NCI-H2029 treated with DMSO at 0.1 percent for 48 hours (cell line): ENCODE measurements around the gene MSTN.

Experiments used
- DNase-seq: peaks from one replicate; lab custom pipeline; 2025; lab: John Stamatoyannopoulos, UW

Gene MSTN

DNA sequence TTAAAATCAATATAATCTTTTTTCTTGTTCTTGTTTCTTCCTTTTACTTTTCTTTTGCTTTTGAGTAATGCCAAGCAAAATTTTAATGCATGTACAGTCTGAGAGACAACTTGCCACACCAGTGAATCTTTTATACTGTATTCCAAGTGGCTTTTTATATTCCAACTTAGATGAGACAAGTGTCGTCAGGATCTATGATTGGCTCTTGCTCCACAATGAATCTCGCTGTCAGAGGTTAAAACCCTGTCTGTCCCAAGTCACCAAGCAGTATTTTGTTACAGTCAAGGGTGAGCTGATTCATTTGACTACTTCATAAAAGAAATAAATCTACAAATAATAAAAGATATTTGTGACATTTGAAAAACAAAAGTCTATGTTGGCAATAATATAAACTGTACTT is at the start of gene MSTN:
MSTN (minus strand) TSS at position 129 of the 400 bp plus-strand sequence. CDS start 133 bp downstream, outside the sequence.
- no peak for DNase-seq

DNA sequence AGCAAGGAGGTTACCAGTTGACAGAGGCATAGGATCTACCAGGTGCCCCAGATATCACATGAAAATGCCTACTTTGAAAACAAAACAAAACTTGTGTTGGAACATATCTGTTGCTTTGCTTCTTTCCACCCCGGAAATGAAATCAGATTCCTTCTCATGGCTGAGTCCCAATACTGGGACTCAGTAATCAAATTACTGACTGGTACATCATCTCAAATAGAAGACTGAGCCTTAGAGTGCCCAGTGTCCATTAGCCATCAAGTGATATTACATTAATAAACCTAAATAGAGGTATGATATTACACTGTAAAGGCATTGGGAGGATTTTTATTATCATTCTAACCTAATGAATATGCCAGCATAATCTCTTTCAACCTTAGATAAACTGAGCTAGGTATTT is 48.6 kb upstream of the MSTN start:
- DNase-seq, result no peak

DNA sequence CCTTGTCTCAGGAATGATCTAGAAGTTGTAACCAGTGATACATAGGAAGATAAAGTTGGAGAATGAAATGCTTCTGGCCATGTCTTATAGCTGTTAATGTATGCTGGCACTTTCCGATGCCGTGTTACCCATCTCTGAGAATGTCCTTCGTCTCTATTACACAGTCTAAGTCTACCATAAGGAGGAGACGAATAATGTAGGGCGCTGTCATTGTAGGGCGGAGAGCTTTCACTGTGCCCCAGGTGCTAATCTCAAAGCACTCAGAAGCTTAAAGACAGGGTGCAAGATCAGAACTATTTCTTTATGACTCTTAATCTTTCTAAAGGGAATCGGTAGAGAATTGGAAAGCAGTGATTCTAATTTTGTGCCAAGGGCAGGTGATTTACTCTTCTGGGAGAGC is 48.2 kb upstream of the MSTN start:
- DNase-seq, result no peak

DNA sequence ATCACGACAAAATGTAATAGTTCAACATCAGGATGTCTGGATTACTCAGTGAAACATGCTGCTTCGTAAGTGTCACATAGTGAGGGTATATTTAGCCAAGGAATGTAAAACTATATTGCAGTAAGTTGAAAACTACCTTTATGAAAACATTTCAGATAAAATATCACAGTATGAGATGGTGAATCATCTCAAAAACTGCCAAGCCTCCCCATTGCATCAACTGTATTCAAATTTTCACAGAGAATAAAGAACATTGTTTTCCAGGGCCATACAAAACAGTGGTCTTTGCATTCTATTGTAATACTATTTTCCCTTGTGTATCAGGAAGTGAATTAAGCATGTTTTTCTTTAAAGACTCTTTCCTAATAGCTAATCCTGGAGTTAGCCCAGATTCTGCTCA is 47.6 kb upstream of the MSTN start:
- DNase-seq, result no peak

DNA sequence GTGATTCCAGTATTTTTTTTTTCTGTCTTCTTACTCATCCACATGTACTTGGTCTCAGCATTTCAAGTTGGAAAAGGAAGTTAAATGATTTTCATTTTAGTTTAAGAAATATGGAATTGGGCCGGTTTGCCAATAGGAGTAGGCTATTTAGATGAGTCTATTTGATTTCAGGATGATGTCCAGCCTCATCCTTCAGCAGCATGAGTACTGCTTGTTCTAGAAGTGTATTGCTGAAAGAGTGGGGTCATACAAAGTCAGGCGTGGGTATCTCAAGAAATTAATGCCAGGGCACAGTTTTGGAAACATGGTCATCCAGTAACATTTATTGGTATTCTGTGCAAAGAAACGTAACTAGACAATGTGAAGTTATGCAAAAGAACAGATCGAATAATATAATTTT is 44.9 kb upstream of the MSTN start:
- DNase-seq, result no peak

DNA sequence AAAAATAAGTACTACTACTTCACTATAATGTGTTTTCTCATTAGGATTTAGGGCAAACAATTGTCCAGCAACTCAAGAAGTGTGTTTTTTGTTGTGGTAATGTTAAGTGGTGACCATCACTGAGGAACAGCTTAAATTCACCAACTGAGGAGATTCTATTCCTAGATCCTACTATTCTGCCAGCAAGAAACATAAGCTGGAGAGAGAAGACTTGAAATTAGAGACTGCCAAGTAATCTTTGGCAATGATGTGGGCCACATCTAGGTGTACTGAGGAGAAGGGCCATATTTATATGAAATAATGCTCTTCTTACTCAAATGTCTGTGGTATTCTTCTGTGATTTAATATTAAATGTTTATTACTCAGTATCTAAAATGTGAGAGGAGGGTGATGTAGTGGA is 44.3 kb upstream of the MSTN start:
- no peak for DNase-seq

DNA sequence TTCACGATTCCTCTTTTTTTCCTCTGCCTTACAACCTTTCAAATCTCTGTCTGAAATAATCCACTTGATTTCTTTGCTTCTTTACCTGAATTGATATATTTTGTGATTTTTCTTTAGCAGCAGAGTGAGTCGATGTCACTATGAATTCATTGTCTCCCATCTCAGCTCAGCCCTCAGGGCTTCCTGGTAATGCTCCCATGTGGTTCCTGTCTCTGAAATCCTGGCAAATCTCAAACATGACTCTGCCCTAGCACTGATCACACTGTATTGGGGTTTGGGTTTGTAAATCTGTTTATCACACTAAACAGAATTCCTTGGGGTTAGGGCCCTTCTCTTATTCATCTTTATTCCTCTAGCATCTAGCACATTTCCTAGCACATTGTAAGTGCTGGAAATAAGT is 43.0 kb upstream of the MSTN start:
- no peak for DNase-seq

DNA sequence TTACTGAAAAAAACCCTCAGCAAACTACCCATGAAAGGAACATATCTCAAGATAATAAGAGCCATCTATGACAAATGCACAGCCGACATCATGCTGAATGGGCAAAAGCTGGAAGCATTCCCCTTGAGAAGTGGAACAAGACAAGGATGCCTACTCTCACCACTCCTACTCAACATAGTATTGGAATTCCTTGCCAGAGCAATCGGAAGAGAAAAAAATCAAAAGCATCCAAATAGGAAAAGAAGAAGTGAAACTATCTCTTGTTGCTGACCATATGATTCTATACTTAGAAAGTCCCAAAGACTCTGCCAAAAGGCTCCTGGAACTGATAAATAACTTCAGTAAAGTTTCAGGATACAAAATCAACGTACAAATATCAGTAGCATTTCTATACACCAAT is 40.6 kb upstream of the MSTN start:
- no peak for DNase-seq

DNA sequence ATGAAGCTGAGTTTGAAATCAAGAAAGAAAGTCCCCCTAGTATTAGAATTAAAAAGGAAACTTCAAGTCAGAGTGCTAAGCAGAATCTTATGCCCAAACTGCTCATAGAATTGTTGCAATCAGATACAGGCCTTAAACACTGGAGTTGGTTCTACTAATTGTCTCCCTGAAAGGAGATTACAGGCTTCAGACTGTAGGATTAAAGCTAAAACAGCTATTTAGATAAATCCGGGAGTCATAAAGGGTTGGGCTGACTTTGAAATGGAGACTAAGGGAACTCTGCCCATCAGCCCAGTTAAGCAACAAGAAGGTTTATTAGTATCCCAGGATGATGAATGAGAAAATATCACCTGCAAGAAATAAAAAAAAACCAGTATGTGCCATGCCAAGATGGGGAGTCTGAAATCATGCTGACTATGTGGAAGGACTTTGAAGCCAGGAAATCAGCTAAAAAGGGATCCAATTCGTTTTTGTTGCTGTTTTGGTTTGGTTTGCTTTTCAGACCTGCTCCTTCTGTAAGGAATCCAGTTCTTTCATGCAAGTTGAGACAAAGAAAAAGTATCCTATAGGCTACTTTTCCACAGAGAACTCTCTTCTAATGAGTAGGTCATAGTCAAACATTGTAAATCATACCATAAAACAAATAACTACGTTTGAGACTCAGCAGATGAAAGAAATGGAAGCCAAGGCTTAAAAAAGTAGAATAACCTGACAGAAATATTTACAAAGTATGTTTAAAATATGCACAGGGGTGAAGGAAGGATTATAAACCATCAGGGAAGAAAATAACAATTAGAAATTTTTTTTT is 37.6 kb upstream of the MSTN start:
- no peak for DNase-seq

DNA sequence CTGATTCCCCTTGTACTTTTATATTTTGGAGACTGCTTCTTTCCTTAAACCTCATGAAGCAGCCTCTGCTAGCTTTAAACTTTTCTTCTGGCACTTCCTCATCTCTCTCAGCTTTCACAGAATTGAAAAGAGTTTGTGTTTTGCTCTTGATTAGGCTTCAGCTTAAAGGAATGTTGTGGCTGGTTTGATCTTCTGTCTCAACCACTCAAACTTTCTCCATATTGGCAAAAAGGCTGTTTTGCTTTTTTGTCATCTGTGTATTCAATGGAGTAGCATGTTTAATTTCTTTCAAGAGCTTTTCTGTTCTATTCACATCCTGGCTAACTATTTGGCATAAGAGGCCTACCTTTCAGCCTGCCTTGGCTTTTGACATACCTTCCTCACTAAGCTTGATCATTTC is 36.3 kb upstream of the MSTN start:
- DNase-seq, result no peak

DNA sequence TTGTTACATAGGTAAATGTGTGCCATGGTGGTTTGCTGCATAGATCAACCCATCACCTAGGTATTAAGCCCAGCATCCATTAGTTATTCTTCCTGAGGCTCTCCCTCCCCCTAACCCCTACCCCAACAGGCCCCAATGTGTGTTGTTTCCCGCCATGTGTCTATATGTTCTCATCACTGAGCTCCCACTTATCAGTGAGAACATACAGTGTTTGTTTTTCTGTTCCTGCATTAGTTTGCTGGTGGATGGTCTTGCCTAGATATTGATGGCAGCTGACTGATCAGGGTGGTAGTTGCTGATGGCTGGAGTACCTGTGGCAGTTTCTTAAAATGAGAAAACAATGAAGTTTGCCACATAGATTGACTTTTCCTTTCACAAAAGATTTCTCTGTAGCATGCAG is 34.6 kb upstream of the MSTN start:
- no peak for DNase-seq

DNA sequence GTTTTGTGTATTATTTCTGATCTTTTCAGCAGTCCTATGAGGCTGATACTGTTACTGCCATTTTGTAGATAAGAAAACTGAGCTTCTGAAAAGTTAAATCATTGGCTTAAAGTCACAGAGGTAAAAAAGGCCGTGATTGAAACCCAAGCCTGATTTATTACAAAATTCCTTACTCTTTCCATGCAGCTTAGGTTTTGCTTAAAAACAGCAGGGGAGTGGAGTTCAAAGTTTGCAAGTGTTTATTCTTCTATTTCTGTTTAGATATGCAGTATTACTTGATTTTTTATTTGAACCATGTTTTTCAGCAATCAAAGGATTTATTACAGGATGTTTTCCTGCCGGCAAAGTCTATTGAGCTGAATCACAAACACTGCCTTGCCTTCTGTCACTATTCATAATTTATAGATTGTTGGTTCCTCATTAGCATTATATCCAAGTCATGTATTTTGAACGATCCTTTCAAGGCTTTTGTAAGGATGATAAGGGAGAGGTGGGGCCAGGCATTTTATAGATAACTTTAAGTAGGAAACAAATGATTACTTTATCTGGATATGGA is 31.9 kb upstream of the MSTN start:
- no peak for DNase-seq

DNA sequence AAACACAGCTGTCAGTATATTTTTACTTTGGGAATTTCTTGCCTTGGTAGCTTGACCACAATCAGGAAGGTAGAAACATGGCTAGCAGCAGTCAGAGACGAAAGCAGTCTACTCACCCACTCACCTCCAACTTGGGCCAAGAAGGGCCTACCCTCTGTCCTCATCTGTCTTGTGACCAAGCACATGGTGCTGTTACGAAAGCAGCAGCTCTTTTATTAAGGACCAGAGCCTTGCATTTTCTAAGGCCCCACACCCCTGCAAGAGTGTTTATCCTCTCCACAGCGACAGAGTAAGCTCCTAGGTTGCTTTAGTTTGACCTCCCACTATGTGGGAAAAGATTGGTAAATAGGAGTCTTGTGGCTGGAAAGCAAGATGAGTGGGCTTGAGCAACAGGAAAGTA is 31.3 kb upstream of the MSTN start:
- no peak for DNase-seq

DNA sequence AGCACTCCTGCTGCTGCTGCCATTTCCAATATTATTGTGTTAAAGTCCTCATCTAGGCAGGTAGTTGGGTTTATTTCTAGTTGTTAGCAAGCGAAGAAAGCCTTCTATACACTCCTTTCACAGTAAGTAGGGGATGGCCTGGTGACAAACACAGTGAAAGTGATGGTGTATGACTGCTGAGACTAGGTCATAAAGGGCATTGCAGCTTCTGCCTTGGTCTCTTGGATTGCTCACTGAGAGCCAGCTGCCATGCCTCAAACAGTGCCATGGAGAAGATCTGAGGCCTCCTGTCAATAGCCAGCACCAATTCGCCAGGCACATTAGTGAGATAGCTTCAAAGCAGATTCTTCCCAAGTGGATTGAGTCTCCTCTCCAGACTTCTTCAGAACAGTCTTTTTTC is 27.6 kb upstream of the MSTN start:
- no peak for DNase-seq

DNA sequence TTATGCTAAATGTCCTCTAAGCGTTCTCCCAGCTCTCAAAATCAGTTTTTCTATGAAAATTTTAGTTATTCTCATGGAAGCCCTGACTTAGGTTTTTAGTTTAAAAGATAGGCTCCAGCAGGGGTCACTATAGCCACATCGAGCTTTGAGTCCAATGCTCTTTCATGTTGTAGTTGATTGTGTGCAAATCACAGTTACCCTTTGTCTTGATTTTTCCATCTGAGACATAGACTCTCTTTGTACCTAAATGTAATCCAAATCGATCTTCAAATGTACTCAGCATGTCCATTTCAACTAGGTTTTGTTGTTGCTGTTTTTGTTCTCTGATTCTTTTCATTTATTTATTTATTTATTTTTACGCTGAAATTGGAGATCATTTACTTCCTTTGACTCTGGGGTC is 26.4 kb upstream of the MSTN start:
- DNase-seq, result peak; percentile 22

DNA sequence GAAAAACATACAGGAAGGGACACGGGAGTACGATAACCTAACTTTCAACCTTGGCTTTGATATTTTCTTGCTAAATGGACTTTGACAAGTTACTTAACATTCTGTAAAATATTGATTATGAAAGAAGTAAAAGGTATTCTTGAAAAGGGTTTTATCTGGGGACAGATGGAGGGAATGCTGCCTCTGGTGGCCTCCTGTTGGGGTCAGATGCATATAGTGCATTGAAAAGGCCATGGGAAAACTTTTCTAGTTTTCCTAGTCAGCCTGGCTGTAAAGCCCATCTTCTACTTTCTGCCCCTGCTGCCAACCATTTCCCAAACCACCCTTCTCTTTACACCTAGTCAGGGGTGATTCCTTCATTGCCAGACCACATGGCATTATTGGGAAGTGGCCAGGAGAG is 22.2 kb upstream of the MSTN start:
- DNase-seq, result no peak

DNA sequence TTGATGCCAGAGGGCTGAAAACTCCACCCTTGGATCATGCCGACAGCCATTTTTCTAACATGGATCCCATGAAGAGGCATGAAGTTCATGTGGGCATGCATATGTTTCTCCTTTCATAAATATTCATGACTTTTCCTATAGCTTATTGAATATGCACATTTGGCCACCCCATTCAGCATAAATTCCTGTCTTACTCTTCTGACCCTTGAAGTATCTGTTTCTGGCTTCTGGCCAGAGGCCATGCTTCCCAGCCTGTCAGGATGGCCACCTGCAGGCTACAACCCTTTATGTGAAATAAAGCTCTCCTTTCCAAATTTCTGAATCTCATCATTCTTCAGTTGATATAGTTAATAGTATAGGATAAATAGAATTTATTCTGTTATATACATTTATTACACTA is 19.6 kb upstream of the MSTN start:
- no peak for DNase-seq

DNA sequence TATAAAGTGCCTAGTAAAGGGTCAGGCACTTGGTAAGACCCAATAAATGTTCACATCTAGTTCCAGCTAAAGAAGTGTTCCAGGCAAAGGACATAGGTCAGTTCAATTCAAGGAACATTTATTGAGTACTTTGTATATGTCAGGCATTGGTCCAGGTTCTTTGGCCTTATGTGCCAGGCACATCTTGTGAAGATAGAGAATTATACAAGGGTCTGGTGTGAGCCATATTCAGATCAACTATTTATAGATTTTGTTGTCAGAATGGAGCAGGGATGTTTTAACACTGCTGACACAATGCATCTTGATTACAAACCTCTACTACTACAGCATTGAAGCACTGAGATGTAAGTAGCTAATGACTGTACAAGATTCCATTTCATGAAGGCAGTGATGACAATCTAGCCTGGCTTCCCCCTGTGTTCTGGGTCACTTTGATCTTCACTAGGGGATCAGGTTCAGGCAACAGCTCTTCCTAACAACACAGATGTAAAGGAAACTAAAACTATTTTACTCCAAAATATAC is 18.1 kb upstream of the MSTN start:
- DNase-seq, result no peak

DNA sequence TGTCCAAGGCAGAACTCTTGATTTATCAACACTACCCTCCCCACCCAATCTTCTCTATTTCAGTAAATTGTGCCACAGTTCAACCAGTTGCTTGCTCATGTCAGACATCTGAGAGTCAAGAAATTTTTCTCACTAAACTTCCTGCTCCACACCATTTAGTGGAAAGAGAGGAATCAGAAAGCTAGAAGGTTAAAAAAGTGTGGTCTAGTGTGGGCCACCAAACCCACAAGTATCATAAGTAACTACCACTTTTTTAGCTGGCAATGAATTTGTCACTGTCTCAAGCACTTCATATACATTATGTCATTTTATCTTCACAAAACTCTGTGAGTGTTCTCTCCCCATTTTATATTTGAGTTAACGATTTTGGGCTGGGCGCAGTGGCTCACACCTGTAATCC is 16.6 kb upstream of the MSTN start:
- no peak for DNase-seq

DNA sequence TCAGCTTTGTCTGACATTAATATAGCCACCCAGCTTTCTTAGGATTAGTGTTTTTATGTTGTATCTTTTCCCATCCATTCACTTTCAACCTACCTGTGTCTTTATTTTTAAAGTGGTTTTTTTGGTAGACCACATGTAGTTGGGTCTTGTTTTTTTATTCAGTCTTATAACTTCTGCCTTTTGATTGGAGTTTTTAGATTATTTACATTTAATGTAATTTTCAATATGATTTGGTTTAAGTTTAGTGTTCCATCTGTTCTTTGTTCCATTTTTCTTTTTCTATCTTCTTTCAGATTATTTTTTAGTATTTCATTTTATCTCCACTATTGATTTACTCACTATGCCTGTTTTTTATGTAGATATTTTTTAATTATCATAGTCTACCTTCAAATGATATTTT is 13.1 kb upstream of the MSTN start:
- DNase-seq, result no peak

DNA sequence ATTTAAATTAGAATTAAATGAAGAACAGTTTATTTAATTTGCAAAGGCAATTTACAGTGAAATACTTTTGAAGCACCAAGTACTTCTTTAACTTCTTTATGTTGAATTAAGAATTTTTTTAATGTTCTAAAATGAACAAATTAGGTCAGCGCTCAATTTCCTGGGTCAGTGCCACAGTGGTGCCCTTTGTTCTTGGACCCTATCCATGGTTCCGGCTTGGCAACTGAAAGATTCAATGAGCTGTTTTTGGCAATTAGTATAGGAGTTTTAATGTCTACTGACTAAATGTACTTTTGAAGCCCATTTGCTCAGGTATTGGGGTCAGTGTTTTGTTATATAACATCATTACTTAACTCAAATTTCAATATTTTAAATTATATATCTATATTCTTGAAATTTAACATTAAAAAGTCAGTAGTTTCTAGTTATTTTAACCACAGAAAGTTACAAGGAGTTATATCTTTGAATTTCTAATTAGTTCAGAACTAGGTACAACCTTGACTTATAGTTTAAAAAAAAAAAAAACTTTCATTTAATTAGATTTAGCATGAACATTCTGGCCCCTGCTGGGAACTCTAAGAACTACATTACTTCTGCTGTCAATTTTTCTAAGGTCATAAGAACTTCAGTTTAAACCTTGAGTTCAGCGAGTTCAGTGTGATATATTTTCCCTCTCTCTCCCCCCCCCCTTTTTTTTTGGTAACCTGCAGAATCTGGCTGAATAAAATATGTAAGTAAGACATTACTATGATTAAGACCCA is 7.6 kb upstream of the MSTN start:
- DNase-seq, result peak; percentile 20

DNA sequence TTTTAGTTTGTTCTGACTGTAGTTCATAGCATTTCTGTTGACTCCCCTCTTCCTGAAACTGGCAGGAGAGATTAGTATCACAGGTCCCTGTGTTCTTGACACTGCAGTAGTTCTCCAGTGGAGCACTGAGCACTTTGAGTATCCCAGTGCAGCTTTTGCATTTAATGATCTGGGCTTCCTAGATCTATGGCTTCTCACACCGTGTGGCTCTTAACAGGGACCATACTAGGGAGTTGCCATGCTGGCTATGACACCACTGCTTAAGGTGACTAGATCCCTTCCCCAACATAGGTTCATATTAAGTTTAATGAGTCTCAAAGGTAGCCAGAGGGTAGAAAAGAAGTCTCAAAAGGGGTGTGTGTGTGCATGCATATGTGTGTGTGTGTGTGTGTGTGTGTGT is 6.2 kb upstream of the MSTN start:
- no peak for DNase-seq

DNA sequence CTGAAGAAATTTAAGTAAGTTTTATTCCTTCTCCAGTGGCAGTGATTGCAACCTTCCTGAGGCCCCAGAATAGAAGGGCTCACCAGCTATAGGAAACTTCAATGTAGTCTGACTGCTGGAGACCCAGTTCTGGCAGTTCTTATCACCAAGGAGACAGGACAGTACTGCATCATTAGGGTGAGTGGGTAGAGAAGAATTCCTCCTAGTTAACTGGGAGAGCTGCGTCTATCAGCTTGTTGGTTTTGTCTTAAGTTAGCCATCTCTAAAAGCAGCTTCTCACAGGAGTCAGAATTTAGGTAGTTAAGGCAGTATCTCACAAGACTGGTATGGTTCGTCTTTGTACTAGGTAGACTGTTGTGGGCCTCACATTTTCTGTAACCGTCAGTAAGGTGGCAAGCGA is 3.3 kb upstream of the MSTN start:
- no peak for DNase-seq
